ENCODE data around the gene CTSD.

- TF ChIP-seq RAD21 (conservative IDR thresholded peaks at IDR 0.05) (no peak), REST (IDR thresholded peaks at IDR 0.05; ENCODE audit: borderline replicate concordance) (no peak), CTCF (IDR thresholded peaks at IDR 0.05; ENCODE audit: poor library complexity, severe bottlenecking) (no peak), MXI1 (conservative IDR thresholded peaks at IDR 0.05; ENCODE audit: poor library complexity, severe bottlenecking) (no peak)
Measured at GRCh38 chr11:1791912-1792311, 28.2 kb upstream of the CTSD start.

All from neural cell (in vitro differentiated cells).